ENCODE data around the gene NRXN3.

The NRXN3 gene

DNA sequence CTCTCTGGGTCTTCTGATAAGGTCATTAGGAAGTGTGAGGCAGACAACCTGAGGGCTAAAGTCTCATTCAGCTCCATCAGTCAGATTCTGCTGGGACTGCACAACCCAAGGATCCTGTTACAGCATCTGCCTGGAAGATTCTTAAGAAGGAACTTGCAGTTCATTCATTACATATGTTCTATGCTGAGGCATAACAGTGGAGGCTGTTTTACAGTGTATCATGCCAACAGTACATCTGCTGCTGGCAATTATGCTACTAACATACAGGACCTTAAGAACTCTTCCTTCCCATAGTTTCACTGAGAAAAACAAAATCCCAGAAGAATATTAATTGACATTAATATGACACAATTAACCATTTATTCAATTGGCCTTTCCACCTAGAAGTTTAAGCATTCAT lies 1072.5 kb downstream of the NRXN3 start:
- no peak overlapping the region for H3K4me3 ChIP-seq (ENCODE audit: low read length)
- DNase-seq (ENCODE audit: low read depth): no peak
- TF ChIP-seq, protein P1, sequence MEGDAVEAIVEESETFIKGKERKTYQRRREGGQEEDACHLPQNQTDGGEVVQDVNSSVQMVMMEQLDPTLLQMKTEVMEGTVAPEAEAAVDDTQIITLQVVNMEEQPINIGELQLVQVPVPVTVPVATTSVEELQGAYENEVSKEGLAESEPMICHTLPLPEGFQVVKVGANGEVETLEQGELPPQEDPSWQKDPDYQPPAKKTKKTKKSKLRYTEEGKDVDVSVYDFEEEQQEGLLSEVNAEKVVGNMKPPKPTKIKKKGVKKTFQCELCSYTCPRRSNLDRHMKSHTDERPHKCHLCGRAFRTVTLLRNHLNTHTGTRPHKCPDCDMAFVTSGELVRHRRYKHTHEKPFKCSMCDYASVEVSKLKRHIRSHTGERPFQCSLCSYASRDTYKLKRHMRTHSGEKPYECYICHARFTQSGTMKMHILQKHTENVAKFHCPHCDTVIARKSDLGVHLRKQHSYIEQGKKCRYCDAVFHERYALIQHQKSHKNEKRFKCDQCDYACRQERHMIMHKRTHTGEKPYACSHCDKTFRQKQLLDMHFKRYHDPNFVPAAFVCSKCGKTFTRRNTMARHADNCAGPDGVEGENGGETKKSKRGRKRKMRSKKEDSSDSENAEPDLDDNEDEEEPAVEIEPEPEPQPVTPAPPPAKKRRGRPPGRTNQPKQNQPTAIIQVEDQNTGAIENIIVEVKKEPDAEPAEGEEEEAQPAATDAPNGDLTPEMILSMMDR (conservative IDR thresholded peaks at IDR 0.05; ENCODE audit: low read length): no peak

DNA sequence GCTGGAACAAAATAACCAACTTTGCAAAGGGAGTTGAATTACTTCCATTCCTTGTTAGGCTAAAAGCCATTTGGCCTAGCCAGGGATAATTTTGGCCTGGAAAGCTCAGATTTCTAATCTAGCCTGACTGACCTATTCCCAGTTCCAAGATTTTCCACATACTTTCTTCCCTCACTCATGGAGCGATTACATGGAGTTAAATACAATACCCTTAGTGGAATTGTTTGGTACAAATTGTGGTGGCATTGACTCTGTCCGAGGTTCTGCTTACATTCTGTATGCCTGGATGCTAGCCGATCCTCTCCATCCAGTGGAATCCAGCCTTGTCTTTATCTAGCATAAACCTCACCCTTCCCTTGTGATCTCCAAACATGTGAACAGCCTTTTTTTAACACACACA lies 1076.0 kb downstream of the NRXN3 start:
- no peak for DNase-seq (ENCODE audit: low read depth)
- TF ChIP-seq, protein P1 (conservative IDR thresholded peaks at IDR 0.05; ENCODE audit: low read length): no peak
- H3K4me3 ChIP-seq (ENCODE audit: low read length): no peak overlapping the region

DNA sequence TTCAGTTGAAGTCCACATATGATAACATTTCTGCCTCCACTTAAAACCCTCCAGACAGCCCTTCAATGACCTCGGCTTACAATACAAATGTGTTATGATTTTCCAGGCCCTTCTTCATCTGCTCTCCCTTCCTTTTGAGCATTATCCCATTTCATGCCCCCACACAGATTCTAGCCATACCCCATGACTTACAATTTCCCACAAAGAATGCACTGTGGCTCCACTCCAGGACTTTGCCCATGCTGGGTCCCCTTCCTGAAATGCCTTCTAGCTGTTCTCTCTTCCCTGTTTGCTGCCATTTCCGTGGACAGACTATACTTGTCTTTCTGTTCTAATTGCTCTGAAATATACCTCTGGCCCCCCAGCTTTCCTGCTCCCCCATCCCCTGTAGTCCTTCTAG lies 1078.0 kb downstream of the NRXN3 start:
- TF ChIP-seq, protein P1 (conservative IDR thresholded peaks at IDR 0.05; ENCODE audit: low read length): no peak
- no peak for DNase-seq (ENCODE audit: low read depth)

DNA sequence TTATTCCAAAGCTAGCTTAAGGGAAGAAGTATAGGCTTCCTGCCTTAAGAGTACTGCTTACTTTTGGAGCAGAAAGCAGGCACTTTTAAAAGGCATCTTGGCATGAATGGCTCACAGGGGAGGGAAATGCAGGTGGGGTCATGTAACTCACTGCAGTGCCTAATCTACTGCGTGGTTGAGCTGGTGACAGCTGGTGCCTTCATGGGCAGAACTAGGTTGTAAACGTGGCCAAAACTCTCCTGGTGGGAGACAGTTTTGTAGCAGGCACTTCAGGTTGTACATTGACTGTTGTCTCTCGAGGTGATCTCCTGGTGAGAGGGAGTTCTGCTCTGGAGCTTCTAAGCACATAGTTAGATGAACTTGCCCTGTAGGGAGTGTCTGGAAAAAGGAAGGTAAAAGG lies 1078.6 kb downstream of the NRXN3 start:
- no peak overlapping the region for H3K4me3 ChIP-seq (ENCODE audit: low read length)
- TF ChIP-seq, protein P1 (conservative IDR thresholded peaks at IDR 0.05; ENCODE audit: low read length): no peak
- no peak for DNase-seq (ENCODE audit: low read depth)

More for the DNA sequence above, 1078.0 kb downstream of the NRXN3 start:
- H3K4me3 ChIP-seq (ENCODE audit: low read length): no peak overlapping the region

DNA sequence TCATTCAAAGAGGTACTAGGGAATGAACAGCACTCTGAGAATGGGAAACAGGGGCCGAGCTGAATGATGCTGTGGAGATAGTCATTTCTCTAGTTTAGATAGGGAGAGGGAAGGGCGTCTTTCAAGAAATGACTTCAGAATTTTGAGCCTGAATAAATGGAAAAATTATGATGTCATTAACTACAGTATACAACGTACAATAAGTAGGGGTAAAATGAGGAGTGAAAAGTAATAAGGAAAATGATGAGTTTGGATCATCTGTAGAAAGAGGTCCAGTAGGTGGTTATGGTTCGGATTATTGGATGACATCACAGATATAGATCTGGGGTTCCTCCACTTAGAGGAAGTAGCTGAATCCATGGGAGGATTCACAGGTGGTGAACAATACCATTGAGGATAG lies 1081.1 kb downstream of the NRXN3 start:
- H3K4me3 ChIP-seq (ENCODE audit: low read length): no peak overlapping the region
- DNase-seq (ENCODE audit: low read depth): no peak
- TF ChIP-seq, protein P1 (conservative IDR thresholded peaks at IDR 0.05; ENCODE audit: low read length): no peak

DNA sequence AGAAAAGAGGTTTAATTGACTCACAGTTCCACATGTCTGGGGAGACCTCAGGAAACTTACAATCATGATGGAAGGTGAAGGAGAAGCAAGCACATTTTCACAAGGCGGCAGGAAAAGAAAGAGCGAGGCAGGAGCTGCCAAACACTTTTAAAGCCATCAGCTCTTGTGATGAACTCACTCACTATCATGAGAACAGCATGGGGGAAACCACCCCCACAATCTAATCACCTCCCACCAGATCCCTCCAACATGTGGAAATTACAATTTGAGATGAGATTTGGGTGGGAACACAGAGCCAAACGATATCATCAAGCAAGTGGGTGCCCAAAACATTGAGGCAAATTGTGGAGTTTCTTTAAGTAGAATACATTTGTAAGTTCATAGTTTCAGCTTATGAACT lies 1083.4 kb downstream of the NRXN3 start:
- TF ChIP-seq, protein P1 (conservative IDR thresholded peaks at IDR 0.05; ENCODE audit: low read length): no peak
- no peak for DNase-seq (ENCODE audit: low read depth)
- H3K4me3 ChIP-seq (ENCODE audit: low read length): no peak overlapping the region

DNA sequence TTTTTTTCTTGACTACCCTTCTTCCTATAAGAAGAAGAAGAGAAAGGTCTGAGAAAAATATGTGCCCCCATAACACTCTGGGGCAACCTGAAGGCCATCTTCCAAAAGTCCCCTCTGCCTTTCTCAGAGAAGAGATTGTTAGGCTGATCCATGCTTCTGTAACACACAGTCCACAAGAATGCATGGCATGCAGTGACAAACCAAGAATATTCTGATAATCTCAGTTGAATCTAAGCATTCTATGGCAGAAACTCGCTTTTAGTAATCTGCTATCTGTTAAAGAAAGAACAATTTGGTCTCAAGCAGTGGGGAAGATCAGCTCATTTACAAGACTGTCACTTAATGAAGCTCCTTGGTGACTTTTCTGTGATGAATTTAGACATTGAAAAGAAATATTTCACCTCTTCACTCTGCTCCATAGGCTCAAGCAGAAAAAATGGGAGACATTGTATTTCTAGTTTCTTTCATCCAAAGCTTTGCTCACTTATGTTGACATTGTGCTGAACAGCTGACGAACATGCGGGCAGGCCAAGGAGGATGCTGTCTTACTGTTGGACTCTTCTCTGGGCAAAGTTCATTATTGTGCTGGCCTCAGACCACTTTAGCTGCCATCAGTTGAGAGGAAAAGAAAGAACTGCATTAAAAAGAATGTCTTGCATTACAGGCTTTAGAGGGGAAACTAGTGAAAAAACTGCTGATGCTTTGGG lies 1084.0 kb downstream of the NRXN3 start:
- peak; percentile 18 for DNase-seq (ENCODE audit: low read depth)
- H3K4me3 ChIP-seq (ENCODE audit: low read length): no peak overlapping the region
- TF ChIP-seq, protein P1 (conservative IDR thresholded peaks at IDR 0.05; ENCODE audit: low read length): no peak
